IPS-NIHi7 (cell line): ENCODE measurements around the gene GAN.

ENCODE experiments used
- DNase-seq: peaks from one replicate; pipeline ENCODE4 v3.0.0; 2012; ENCODE audit warnings: mixed read lengths; ENCODE audit errors: extremely low spot score

Gene GAN

GRCh38 chr16:81431554-81432353, 117.0 kb downstream of the GAN start:
- no peak for DNase-seq

GRCh38 chr16:81432937-81433557, 118.3 kb downstream of the GAN start:
- no peak for DNase-seq

- DNase-seq: no peak
These were observed 120.3 kb downstream of the GAN start for GRCh38 chr16:81435103-81435502.

GRCh38 chr16:81435567-81435966, 120.8 kb downstream of the GAN start:
- no peak for DNase-seq

- no peak for DNase-seq
These were observed 121.6 kb downstream of the GAN start for GRCh38 chr16:81436386-81436785.

- no peak for DNase-seq
These were observed 123.1 kb downstream of the GAN start for GRCh38 chr16:81437865-81438264.
